GM12873 (cell line): ENCODE measurements around the gene PGD.

ENCODE experiments used
- TF ChIP-seq, protein P1 (sequence below): IDR thresholded peaks from 2 replicates; pipeline ENCODE4 v1.5.1; 2012; ENCODE audit warnings: low read depth, mild to moderate bottlenecking, moderate library complexity, low read length, control low read depth; ENCODE audit not compliant: insufficient read depth; ENCODE audit errors: missing control alignments

PGD gene

DNA sequence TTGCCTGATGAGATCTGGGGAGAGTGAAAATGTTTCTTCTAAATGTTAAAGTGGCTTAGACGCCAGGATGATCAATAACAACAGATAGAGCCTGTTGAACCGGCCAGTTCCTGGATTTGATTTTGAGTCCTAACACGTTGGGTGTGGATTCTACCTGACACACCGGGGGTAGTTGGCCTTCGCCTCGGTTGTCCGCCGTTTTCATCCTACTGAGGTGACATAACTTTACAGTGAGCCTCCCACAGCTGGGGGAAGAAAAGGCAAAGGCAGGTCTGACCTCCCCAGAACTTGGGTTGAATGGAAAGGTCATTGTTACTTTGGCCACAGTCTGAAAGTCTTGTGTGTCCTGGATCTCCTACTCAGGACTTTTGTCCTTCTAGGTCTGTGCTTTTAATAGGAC, 1.1 kb downstream of the PGD start:
- TF ChIP-seq, protein P1, sequence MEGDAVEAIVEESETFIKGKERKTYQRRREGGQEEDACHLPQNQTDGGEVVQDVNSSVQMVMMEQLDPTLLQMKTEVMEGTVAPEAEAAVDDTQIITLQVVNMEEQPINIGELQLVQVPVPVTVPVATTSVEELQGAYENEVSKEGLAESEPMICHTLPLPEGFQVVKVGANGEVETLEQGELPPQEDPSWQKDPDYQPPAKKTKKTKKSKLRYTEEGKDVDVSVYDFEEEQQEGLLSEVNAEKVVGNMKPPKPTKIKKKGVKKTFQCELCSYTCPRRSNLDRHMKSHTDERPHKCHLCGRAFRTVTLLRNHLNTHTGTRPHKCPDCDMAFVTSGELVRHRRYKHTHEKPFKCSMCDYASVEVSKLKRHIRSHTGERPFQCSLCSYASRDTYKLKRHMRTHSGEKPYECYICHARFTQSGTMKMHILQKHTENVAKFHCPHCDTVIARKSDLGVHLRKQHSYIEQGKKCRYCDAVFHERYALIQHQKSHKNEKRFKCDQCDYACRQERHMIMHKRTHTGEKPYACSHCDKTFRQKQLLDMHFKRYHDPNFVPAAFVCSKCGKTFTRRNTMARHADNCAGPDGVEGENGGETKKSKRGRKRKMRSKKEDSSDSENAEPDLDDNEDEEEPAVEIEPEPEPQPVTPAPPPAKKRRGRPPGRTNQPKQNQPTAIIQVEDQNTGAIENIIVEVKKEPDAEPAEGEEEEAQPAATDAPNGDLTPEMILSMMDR: no peak

DNA sequence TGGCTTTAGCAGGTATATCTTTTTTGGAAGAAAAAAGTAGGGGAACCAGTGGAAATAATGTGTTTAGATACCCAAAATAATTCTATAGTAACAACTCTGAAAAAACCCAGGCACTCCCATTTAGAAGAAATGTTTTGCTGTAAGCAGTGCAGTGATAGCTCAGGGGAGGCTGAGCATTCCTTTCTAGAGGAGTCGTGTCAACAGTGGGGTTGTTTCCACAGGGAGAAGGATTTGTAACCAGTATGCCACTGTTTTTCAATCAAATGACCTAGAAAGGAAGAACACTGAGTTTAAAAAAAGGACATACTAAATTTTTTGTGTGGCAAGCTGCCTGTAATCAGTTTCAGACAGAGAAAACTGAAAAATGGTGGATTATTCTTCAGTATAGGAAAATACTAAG, 2.4 kb downstream of the PGD start:
- TF ChIP-seq, protein P1: no peak

DNA sequence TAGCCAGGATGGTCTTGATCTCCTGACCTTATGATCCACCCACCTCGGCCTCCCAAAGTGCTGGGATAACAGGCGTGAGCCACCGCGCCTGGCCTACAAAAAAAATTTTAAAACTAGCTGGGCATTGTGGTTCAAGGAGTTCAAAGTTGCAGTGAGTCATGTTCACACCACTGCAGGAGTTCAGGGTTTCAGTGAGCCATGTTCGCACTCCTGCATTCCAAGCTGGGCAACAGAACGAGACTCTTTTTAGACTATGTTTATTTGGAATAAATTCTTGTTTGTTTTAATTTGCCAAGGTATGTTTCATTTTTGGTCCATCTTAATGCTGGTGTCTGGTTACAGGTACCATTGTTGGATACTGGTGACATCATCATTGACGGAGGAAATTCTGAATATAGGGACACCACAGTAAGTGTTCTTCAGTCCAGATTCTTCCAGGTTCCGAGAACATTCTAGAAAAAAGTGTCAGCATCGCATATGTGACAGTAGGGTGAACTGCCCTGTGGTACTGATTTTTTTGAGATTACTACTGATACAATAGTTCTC, 3.9 kb downstream of the PGD start:
- TF ChIP-seq, protein P1: no peak

DNA sequence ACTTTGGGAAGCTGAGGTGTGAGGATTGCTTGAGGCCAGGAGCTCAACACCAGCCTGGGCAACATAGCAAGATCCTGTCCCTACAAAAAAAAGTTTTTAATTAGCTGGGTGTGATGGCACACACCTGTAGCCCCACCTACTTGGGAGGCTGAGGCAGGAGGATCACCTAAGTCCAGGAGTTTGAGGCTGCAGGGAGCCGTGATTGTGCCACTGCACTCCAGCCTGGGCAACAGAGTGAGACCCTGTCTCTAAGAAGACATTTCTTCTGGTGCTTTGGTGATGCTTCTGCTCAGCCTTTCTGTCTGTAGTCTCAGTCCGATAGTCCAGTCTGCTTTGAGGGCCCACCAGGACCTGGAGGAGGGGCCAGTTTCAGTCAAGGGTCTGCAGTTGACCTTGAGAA, 8.3 kb downstream of the PGD start:
- TF ChIP-seq, protein P1: no peak

DNA sequence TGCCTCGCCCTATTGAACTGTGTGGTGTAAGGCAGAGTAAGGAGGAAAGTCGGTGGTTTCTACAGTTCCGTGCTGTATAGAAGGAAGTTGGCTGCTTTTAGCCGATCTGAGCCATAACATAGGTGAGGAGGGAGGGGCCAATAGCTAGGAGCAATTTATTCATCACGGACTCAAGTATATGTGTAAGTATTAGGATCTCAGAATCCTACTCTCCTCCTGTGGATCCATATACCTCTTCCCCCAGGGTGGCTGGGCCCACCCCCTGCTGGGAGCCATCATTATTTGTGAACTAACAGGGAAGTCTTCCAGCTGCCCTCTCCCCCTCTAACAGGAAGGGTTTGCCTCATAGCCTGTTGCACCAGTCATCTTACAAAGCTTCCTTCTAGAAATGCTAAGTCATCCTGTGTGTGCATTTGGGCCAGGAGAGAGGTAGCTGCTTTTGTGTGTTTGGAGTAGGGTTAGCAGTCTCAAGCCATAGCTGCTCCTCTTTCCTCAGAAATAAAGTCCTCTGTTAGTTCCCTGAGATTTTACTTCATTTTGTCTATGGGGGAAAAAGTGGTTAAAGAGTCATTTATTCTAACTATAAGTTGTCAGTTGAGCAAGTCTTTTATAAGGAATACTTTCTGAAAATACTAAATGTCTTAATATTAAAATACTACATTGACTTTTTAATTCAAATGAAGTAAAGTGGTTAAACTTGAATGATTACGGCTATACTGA, 16.5 kb downstream of the PGD start:
- TF ChIP-seq, protein P1: no peak

DNA sequence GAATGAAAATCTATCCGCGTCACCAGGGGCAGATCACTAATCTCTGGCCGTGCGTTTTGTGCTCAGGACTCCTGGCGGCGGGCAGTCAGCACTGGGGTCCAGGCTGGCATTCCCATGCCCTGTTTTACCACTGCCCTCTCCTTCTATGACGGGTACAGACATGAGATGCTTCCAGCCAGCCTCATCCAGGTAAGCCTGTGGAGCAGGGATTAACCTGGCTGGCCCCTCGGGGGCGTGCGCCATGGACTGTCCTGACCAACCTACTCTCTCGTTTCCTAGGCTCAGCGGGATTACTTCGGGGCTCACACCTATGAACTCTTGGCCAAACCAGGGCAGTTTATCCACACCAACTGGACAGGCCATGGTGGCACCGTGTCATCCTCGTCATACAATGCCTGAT, 20.5 kb downstream of the PGD start:
- TF ChIP-seq, protein P1: no peak

DNA sequence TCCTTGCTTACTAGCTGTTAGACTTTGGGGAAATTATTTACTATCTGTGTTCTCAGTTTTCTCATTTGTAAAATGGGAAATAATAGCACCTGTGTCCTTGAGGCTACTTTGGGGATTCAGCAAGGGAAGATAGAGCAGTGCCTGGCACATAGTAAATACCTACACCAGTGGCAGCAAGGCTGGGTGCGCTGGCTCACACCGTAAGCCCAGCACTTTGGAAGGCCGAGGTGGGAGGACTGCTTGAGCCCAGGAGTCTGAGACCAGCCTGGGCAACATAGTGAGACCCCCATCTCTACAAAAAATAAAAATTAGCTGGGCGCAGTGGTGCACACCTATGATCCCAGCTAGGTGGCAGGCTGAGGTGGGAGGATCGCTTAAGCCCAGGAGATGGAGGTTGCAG, 22.8 kb downstream of the PGD start:
- TF ChIP-seq, protein P1: no peak
